Measurements from ENCODE around the gene CEP89.

The CEP89 gene

GRCh38 chr19:32831611-32832010 lies 140.1 kb downstream of the CEP89 start:
- no peak for DNase-seq

- no peak for DNase-seq
Measured at GRCh38 chr19:32830231-32831014, 141.3 kb downstream of the CEP89 start.

- no peak for DNase-seq
Measured at GRCh38 chr19:32829345-32829896, 142.3 kb downstream of the CEP89 start.

GRCh38 chr19:32828643-32829344 lies 143.0 kb downstream of the CEP89 start:
- DNase-seq: no peak

GRCh38 chr19:32828139-32828538 lies 143.6 kb downstream of the CEP89 start:
- DNase-seq: no peak

Measured in DMS79 (cell line).